PFSK-1 (cell line): ENCODE results near the gene RRP9.

ENCODE experiments used
- POLR2AphosphoS5 ChIP-seq: IDR thresholded peaks from 2 replicates; pipeline ENCODE4 v1.6.1; 2012; ENCODE audit warnings: low read depth, mild to moderate bottlenecking, control low read depth, low read length, moderate library complexity
- TAF1 ChIP-seq: IDR thresholded peaks from 2 replicates; pipeline ENCODE4 v1.6.1; 2012; ENCODE audit warnings: low read length, control low read depth, borderline replicate concordance; ENCODE audit not compliant: insufficient read depth

- TF ChIP-seq TAF1 (no peak), POLR2AphosphoS5 (no peak)
These were observed 12.2 kb downstream of the RRP9 start for GRCh38 chr3:51929420-51930003.
